Nephron (organoid): ENCODE results near the gene TLL2.

Experiments
- H3K27ac Mint-ChIP-seq, 3 experiments: 2 replicates each; pipeline ENCODE4 v1.8.0; 2020; ENCODE audit warnings: mixed read lengths in 3 of 3, mild to moderate bottlenecking in 2 of 3, moderate library complexity in 1 of 3
- H3K27me3 Mint-ChIP-seq: 2 replicates; pipeline ENCODE4 v1.8.0; 2021; ENCODE audit warnings: low read depth, mild to moderate bottlenecking, moderate library complexity, mixed read lengths
- H3K36me3 Mint-ChIP-seq: 2 replicates; pipeline ENCODE4 v1.8.0; 2020; ENCODE audit warnings: low read depth, mixed read lengths
- H3K4me1 Mint-ChIP-seq: 2 replicates; pipeline ENCODE4 v1.8.0; 2020; ENCODE audit warnings: mixed read lengths
- H3K4me3 Mint-ChIP-seq, 3 experiments: 2 replicates each; pipeline ENCODE4 v1.8.0; 2020; ENCODE audit warnings: mild to moderate bottlenecking in 3 of 3, mixed read lengths in 3 of 3, moderate library complexity in 2 of 3
- H3K9me3 Mint-ChIP-seq: 2 replicates; pipeline ENCODE4 v1.8.0; 2020; ENCODE audit warnings: mixed read lengths
- TF ChIP-seq, protein P1 (sequence below), 3 experiments: fragments of 200-600 bp; sonication (generic); IDR thresholded peaks; one replicate each; pipeline ENCODE4 v1.5.0; 2021; ENCODE audit warnings: antibody characterized with exemption in 3 of 3; ENCODE audit not compliant: unreplicated experiment in 3 of 3

TLL2 gene

GRCh38 chr10:96513305-96513697 is 425 bp downstream of the TLL2 start:
- TF ChIP-seq, protein P1, sequence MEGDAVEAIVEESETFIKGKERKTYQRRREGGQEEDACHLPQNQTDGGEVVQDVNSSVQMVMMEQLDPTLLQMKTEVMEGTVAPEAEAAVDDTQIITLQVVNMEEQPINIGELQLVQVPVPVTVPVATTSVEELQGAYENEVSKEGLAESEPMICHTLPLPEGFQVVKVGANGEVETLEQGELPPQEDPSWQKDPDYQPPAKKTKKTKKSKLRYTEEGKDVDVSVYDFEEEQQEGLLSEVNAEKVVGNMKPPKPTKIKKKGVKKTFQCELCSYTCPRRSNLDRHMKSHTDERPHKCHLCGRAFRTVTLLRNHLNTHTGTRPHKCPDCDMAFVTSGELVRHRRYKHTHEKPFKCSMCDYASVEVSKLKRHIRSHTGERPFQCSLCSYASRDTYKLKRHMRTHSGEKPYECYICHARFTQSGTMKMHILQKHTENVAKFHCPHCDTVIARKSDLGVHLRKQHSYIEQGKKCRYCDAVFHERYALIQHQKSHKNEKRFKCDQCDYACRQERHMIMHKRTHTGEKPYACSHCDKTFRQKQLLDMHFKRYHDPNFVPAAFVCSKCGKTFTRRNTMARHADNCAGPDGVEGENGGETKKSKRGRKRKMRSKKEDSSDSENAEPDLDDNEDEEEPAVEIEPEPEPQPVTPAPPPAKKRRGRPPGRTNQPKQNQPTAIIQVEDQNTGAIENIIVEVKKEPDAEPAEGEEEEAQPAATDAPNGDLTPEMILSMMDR (IDR thresholded peaks at IDR 0.05; ENCODE audit: unreplicated experiment in 3 of 3): no peak
- Mint-ChIP-seq H3K4me3 (peak overlapping the region; percentile 74 to 85 (median 77)), H3K36me3 (no peaks in the 10 kb centered on the region), H3K27me3 (peaks cover 65% of the 10 kb centered on the region), H3K9me3 (no peaks in the 10 kb centered on the region), H3K27ac (no peak overlapping the region), H3K4me1 (peaks cover 31% of the 10 kb centered on the region)

- Mint-ChIP-seq H3K27me3 (peaks cover 65% of the 10 kb centered on the region), H3K36me3 (no peaks in the 10 kb centered on the region), H3K4me3 (peak overlapping the region; percentile 74 to 85 (median 84)), H3K27ac (no peak overlapping the region), H3K4me1 (peaks cover 31% of the 10 kb centered on the region), H3K9me3 (no peaks in the 10 kb centered on the region)
- TF ChIP-seq, protein P1 (IDR thresholded peaks at IDR 0.05; ENCODE audit: unreplicated experiment in 3 of 3): no peak
Observed at GRCh38 chr10:96512524-96513304, 1.0 kb downstream of the TLL2 start.

DNA sequence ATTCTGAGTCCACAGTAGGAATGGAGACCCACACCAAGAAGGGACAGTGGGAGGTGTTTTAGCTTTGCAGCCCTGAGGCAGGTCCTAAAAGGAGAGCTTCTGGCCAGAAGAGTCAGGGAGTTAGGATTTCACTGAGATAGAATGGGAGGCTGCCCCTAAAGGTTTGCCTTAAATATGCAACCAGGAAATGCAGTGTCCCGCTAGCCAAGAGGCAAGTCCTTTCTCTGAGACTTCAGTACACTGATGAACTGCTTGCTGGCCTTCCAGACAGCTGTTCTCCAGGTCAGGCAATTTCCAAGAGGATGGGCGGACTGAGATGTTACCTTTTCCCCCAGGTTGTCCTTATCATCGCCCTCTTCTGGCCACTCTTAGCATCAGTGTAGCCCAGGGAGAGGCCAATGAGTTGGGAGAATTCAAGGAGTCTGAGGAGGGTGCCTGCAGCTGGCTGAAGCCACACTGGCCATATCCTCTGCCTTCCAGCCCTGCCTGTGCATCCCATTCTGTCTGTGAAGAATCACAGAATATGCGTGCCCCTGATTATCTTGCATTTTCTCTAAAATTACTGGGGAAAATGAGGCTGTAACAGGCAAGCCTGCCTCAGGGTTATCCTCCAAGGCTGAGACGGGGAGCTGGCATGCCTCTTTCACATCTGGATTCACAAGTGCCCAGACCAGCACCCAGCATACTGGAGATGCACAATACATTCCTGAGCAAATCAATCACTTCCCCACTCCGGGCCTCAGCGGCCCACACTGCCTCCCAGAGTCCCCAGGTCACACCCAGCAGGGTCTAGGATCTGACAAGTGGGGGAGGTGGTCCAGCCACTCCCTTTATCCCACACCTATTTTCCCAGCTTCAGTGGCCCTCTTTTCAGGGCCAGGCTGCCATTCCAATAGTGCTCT is 2.4 kb downstream of the TLL2 start:
- TF ChIP-seq, protein P1 (IDR thresholded peaks at IDR 0.05; ENCODE audit: unreplicated experiment in 3 of 3): peak; percentile 47 to 64 (median 56)
- Mint-ChIP-seq H3K27ac (no peak overlapping the region), H3K4me3 (peak overlapping the region; percentile 74 to 85 (median 84)), H3K36me3 (no peaks in the 10 kb centered on the region), H3K4me1 (peaks cover 32% of the 10 kb centered on the region), H3K27me3 (peaks cover 64% of the 10 kb centered on the region), H3K9me3 (no peaks in the 10 kb centered on the region)

DNA sequence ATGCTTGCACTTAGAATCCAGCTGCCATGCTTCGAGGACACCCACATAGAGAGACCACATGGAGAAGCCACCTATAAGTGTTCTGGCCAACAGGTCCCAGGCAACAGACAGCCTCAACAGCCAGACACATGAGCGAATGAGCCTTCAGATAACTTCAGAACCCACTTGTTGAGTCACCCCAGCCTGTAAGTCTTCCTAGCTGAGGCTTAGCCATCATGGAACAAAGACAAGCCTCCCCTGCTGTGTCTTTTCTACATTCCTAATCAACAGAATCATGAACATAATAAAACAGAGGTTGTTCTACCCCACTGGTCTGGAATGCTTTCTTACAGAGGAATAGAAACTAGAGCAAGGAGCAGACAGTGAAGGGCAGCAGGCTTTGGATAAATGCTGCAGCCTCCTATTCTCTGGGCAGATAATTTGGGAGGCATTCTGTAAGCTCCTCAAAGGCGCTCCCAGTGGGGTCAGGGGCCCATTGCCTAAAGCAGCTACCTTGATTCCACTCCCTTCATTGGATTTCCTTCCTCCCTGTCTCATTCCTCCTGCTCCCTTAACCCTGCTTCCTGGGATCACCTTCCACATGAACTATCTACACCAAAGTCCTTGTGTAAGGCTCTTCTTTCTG is 4.6 kb downstream of the TLL2 start:
- TF ChIP-seq, protein P1 (IDR thresholded peaks at IDR 0.05; ENCODE audit: unreplicated experiment in 3 of 3): no peak
- no peaks in the 10 kb centered on the region for H3K9me3 Mint-ChIP-seq
- H3K27me3 Mint-ChIP-seq: peaks cover 51% of the 10 kb centered on the region
- no peak overlapping the region for H3K4me3 Mint-ChIP-seq
- no peaks in the 10 kb centered on the region for H3K36me3 Mint-ChIP-seq
- H3K27ac Mint-ChIP-seq: no peak overlapping the region
- peaks cover 20% of the 10 kb centered on the region for H3K4me1 Mint-ChIP-seq

DNA sequence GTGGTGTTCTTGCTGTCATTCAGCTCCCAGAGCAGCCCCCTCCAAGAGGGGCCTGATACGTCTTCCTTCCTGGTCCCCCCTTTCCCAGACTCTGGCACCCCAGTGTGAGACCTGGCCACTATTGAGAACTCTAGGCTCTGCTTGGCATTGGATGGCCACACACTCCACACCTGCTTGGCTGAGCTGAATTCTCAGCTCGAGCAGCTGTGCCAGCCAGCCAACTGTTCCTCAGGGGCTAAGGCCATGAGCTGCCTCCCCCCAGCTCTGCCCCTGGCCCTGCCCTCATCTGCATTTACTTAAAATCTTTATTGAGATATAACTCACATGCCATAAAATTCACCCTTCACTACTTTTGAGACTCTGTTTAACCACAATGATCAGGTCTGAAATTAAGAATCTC is 6.7 kb downstream of the TLL2 start:
- H3K27ac Mint-ChIP-seq: no peak overlapping the region
- peaks cover 43% of the 10 kb centered on the region for H3K27me3 Mint-ChIP-seq
- no peaks in the 10 kb centered on the region for H3K9me3 Mint-ChIP-seq
- H3K4me3 Mint-ChIP-seq: no peak overlapping the region
- H3K36me3 Mint-ChIP-seq: no peaks in the 10 kb centered on the region
- TF ChIP-seq, protein P1 (IDR thresholded peaks at IDR 0.05; ENCODE audit: unreplicated experiment in 3 of 3): no peak
- H3K4me1 Mint-ChIP-seq: peaks cover 8% of the 10 kb centered on the region
